Fibroblast of skin of left quadriceps (primary cell): ENCODE results near the gene NKD1.

Experiments
- DNase-seq, 2 experiments: peaks; one replicate each; pipeline ENCODE4 v3.0.0-alpha.2; 2013; ENCODE audit warnings: low read depth in 2 of 2

The NKD1 gene

GRCh38 chr16:50613281-50613963 is 65.2 kb downstream of the NKD1 start:
- DNase-seq, result no peak

DNA sequence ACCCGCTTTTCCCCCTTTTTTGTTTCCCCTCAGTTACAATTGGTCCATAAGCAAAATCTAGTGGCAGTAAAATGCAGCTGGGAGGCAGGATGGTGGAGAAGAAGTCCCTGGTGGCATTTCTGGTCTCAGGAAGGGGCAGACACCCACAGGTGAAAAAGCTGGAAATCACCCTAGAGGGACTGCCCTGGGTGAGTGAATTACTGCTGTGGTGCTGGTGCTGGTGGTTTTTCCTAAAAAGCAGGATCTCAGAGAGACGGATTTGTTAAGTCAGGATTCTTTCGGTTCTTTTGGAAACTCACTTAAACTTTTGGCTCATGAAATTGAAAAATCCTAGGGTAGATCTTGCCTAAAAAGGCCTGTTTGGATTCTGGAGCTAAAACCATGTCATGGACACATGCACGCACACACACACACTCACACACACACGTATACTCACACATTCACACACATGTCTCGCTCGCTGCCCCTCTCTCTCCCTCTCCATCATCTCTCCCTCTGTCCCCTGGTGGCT is 65.8 kb downstream of the NKD1 start:
- no peak for DNase-seq

DNA sequence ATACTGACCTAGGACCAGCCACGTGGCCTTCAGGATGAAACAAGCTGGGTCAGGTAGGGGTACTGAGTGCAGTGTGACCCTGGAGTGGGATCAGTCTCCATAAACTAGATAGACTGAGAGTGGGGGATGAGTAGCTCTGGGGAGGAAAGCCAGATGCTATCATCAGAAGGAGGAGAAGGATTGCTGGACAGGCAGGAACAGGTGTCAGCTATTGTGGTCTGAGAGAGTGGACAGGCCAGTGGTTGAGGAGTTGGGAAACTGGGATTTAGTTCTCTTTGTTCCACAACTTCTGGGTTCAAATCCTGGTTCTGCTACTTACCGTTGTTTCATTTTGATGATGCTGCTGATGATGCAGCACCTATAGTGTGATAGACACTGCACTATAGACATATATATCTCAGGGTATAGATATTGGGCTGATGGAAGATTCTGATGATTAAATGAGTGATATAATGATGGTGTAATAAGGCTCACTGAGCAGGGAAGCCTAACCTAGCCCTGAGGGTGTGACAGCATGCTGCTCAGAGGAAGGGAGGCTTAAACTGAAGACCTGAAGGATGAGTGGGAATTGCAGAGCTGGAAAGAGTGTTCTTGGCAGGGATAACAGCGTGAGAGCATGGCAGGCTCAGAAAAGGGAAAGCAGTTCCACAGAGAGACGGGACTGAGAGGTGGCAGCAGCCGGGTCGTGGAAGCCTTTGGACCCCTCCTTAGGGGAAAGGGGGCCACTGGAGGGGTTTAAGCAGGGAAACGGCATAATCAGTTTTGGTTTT is 66.9 kb downstream of the NKD1 start:
- no peak for DNase-seq

GRCh38 chr16:50615891-50616290 is 67.7 kb downstream of the NKD1 start:
- DNase-seq, result no peak

DNA sequence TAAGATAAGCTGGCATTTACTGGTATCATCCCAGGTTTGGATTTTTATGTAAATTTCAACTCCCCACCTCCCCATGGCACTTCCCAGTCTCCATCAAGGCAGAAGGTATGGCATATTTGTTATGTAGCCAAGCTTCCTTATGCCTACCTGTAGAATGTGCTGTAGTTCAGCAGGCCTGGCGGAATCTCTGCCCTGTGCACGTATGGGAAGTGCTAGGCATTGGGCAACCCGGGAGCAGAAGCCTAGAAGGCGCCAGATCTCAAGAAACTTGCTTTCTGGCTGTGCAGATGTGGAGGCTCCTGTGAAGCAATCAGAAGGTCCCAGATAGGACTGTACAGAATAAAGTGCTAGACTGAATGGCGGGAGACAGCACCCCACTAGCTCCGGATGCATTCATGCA is 68.2 kb downstream of the NKD1 start:
- DNase-seq, result no peak

GRCh38 chr16:50616883-50617645 is 68.9 kb downstream of the NKD1 start:
- DNase-seq, result no peak

DNA sequence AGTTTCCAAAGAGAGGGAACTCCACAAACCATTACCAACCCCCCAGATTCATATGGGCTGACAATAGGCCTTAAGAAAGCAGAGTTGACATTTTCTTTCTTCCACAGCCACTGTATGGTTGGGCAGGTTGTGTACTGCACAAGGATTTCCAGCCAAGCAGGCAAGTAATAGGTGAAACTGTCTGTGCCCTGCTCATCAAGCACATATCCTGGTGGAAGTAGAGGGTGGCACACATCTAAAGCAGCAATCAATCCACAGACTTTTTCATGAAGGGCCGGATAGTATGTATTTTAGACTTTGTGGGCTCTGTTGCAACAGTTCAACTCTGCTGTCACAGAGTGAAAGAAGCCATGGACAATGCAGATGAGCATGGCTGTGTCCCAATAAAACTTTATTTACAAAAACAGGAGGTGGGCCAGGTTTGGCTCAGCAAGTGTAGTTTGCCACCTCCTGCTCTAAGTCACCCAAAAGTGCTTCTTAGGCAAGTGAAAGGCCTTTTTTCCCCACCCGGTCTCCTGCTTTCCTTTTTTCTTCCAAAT is 69.5 kb downstream of the NKD1 start:
- no peak for DNase-seq

- DNase-seq, result no peak
These were observed 70.2 kb downstream of the NKD1 start for GRCh38 chr16:50618238-50618918.

DNA sequence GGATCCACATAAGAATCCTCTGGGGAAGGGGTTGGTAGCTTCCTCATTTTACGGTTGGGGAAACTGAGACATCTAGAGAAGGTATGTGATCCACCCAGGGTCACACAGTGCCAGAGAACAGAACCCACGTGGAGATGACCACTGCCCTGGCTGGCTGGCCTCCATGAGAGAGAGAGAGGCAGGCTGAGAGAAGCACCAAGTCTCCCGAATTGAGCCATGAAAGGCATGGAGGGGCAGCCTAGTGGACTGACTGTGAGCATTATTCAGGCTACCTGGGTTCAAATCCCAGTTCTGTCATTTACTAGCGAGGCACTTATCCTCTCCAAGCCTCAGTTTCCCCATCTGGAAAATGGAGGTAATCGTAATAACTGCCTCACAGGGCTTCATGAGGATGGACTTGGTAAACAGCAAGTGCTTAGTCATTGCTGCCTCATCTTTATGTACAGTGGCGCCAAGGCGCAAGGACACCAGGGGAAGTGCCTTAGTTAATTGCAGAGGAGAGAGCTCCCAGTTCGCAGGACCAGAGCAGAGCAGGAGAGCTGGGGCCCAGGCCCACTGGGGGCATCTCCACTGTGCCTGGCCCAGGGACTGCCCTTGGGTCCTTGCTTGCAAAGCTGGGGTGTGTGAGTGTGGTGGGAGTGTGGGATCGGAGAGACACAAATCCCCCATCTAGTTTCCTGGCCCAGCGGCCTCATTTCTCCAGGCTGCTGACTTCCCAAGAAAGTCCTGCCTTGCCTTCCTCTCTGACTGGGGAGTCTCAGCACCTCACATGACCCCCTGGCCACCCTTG is 71.7 kb downstream of the NKD1 start:
- DNase-seq, result no peak

DNA sequence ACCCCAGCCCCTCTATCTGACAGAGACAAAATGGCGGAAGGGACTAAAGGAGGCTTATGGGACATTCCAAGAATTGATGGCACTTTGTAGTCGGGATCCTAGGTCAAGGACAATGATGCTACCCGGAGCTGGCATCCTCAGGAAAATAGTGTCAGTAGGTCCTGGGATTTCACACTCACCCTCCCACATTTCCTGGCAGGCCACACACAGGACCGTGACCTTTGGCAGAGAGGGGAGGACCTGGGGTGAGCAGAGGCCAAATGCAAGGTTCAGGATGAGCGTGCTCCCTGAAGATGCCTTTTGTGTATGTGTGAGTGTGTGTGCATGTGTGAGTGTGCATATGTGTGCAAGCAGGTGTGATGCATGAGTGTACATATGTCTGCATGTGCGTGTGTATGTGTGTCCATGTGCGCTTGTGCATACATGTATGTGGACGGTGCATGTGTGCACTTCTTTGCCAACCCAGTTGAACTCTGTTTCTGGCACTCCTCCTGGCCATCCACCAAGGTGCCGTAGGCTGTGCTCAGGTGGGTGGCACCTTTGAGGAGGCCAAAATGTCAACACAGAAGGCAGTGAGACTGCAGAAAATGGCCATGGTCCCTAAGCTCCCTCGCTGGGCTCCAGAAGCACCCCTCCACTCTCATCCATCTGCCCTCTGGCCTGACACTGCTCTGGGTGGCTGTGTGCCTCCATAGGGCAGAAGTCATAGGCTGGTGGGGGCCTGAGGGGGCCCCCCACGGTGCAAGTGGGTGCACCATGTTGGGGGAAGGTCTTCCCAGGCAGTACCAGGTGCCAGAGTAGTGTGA is 72.7 kb downstream of the NKD1 start:
- no peak for DNase-seq

- DNase-seq, result no peak
These were observed 73.2 kb downstream of the NKD1 start for GRCh38 chr16:50621452-50621792.

GRCh38 chr16:50622029-50622428 is 73.8 kb downstream of the NKD1 start:
- no peak for DNase-seq

DNA sequence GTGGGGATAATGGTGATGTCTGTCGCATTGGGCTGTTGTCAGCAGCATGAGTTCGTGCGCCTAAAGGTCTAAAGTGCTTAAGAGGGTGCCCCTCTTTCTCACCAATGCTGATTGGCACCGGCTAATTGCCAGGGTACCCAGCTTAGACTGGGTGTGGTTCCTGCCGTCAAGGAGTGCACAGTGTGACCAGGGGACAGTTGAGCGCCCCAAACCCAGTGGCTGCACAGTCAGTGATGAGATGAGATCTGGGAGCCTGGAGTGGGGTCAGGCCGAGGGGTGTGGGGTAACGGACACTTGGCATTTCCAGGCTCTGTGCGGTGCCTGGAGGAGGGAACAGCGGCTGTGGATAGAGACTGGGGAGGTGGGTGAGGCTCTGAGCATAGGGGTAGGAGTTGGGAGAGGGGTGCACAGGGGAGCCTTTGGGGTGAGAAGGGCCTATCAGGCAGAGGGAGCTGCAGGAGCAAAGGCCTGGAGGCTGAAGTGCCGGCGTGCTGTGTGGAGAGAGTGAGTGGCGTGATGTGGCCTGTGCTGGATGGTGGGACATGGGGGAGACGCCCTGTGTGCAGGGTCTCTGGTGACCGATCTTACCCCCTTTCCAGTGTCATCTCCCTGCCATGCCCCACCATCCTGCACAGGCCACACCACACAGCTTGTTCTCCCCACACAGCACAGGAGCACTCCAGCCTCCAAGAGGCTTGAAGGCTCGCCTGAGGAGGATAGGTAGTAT is 74.6 kb downstream of the NKD1 start:
- DNase-seq, result no peak

- no peak for DNase-seq
These were observed 76.3 kb downstream of the NKD1 start for GRCh38 chr16:50624449-50624970.

DNA sequence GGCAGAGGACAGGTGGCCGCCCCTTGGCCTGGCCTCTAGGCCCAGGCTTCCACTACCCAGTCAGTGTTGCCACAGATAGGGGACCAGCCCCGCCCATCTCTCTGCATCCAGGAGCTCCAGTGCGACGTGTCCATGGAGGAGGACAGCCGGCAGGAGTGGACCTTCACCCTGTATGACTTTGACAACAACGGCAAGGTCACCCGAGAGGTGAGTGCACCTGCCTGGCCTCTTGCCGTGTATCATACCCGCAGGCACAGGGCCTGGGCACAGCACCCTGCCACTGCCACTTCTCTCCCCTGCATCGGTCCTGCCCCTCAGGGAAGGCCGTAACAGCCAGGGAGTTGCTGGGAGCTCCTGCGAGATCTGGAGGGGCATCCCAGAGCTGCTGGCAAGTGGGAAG is 77.2 kb downstream of the NKD1 start:
- DNase-seq, result no peak

DNA sequence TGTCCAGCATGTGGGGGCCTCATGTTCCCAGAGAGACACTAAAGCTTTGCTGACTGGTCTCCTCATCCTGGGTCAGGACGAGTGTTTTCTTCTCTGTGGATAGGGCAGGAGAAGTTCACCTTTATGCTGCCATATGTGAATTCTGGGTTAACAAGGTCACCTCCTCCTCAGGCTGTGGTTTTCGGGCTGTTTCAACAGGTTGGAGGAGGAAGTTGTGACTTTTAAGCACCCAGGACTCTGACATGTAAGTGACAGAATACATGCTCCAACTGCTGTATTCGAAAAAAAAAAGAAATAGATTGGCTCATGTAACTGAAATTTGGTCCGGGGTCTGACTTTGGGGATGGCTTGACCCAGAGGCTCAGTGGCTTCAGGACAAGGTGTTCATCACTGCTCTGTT is 78.7 kb downstream of the NKD1 start:
- no peak for DNase-seq

GRCh38 chr16:50627419-50627818 is 79.2 kb downstream of the NKD1 start:
- DNase-seq, result no peak

GRCh38 chr16:50628156-50628802 is 80.1 kb downstream of the NKD1 start:
- DNase-seq, result no peak

DNA sequence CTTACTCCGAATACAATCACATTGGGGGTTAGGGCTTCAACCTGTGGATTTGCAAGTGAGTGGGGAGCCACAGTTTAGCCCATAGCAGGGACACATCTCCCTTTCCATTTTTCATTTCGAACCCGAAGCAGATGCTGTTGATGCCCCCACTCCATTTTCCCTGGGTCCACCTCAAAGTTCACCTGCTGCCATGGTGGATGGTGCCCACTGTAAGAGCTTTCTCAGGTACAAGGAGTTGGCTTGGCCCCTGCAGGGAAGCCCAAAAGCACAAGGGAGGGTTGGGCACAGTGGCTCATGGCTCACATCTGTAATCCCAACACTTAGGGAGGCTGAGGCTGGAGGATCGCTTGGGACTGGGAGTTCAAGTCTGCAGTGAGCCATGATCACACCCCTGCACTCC is 81.1 kb downstream of the NKD1 start:
- no peak for DNase-seq
